NCI-H1105 (cell line): ENCODE results near the gene IGFN1.
"Not testable (repeated sequence)": the region's sequence is repeated elsewhere in the genome, so short reads cannot be mapped to it uniquely, and the experiment has no call there.

Source experiments
- DNase-seq: peaks from one replicate; lab custom pipeline; 2025; lab: John Stamatoyannopoulos, UW

The IGFN1 gene

DNA sequence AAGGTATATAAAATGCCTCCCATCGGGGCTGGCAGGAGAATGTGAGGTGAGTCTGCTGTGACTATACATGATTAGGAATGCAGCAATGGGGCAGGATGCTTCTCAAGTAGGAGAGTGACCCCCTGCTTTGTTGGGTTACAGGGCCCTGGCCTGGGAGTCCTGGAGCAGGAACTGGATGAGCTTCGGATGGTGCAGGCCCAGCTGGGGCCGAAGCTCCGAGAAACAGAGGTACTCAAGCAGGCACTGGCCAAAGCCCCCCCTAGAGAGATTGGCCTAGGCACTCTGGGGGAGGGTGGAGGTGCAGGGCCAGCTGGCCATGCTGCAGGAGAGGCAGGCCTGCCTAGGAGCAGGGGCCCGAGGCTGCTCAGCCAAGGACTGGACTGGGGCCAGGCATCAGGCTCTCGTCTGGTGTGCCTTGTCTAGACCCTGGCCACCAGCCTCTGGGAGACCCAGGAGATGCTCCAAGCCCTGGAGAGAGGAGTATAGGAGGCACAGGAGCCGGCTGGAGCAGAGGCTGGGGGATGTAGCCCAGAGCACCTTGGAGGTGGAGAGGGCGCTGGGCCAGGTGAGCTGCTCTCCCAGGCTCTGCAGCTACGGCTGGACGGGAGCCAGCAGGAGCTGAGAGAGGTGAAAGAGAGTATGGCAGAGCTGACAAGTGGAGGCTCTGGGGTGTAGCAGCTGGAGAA lies 59.8 kb downstream of the IGFN1 start:
- DNase-seq, result peak; percentile 84

DNA sequence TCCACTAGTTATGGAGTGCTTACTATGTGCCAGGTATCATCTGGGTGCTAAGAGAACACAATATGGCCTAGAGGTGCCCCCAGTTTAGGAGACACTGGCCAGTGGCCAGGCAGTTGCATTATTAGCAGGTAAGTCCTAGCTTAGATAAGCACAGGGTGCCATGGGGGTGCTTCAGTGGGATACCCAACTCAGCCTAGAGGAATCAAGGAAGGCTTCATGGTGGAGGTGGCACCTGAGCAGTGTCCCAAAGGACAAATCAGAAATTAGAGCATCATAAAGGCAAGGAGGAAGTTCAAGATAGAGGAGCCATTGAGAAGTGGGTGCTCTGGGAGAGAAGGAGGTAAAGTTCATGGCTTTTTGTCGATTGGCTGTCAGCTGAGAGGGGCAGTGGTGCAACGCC lies 60.8 kb downstream of the IGFN1 start:
- DNase-seq, result no peak

DNA sequence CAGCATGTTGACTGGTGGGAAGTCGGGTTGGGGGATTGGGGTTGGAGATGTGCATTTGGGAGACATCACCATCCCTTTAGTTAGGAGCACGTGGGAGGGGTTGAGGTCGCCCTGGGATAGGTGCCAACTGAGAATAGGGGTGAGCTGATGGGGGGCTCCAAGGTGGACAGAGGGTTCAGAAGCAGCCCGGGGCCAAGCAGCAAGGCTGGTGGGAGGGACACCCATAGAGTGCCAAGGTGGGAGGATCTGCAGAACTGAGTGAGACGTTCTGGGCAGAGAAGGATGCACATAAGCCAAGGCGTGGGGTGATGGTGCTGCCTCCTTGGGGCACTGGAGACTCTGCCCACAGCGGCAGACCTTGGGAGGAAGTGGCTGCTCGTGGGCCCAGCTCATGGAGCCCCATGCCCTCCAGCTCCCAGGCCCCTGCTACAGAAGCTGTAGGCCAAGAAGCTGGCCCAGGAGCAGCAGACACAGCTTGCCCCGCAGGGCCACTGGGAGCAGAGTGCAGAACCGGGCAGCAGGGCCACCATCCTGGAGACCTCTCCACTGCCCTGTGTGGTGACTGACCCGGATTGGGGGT lies 61.3 kb downstream of the IGFN1 start:
- DNase-seq, result no peak

DNA sequence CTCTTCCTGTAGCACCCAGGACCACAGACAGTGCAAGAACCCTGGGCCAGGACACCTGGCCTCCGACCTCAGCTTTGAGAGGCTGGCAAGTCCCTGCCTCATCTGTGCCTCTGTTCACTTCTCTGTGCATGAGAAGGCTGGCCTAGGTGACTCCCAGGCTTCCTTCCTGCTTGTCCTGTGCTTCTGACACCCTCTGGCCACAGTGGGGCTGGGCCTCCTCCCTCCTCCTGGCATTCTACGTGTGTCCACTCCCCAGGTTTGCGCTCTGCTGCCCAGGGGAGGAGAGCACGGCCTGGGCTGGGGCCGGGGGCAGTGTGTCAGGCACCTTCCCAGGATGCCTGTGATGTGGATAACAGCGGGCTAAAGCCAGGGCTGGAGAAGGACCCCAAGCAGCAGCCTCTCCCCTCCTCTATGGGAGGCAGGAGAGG lies 62.3 kb downstream of the IGFN1 start:
- DNase-seq, result no peak

DNA sequence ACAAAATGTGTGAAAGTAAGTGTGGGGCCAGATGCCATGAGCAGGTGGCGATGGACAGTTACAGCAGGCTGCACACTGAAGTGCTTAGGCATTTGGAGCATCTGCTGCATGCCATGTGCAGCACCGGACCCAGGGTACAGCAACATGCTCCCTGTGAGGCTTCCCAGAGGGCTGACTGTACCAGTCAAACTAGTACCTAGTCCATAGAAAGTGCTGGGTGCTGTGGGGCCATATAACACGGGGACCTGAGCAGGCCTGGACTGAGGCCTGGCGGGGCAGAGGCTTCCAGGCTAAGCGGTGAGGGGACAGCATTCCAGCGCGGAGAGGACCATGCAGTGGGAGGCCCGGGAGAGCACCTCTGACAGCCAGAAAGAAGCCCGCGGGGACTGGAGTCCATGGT lies 62.8 kb downstream of the IGFN1 start:
- DNase-seq, result no peak

DNA sequence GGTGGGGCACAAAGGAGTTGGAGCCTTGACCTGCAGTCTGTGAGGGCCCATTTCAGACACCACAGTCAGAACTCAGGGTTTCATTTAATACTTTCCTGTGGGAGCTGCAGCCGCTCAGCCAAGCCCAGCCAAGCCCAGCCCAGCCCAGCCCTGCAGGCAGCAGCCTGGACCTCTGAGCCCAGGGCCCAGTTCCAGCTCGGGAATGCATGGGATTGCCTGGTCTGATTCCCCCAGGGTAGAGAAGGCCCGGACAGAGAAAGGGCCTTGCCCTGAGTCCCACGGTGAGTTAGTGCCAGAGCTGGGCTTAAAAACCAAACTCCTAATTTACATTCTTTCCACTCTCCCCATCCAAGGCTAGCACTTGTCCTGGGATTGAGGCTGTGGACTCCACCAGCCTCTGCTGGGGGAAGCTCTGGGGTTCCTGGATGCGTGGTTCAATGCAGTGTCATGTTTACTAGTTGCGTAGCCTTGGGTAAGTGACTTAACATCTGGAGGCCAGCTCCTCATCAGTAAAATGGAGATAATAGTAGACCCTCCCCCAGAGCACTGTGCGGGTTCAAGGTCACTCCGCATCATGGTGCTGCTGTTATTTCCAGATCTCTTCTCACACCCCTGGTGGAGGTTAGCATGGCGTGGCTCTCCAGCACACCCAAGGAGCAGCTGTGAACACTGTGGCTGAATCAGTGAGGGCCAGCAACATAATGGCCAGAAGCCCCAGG lies 63.4 kb downstream of the IGFN1 start:
- no peak for DNase-seq

DNA sequence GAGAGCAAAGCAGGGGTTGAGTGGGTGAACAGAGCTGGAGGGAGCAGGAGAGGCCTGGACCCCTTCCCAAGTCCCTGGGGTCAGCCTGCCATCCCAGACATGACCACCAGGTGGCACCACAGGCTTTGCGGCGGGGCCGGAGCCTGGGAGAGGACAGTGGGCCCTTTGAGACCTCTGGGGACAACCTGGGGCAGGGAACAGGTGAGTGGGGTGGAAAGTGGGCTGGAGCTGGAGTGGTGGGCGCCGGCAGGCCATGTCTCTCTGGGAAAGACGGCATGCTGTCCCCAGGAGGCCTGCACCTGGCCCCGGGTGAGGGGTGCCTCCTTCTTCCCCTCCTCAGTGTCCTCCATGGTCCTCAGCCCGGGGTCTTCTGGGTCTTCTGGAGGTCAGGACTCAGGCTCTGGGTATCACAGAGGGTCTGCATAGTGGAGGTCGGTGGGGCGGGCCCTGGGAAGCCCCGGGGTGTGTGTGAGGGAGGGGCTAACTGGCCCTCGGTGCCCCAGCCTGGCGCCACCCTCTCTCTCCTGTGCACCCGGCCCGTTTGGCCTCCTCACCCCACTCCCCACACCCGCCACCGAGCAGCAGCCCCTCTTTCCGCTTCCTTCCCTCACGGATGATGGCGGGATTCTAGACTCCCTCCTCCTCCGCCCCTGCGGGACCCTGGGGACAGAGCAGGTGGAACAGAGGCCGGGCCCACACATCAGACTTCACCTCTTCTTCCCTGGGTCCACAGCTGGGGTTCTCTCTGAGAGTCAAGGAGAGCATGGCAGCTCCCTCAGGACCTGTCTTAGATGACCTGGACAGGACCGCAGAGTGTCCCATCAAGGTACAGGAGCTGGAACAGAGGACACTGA lies 64.2 kb downstream of the IGFN1 start:
- DNase-seq, result peak; percentile 21

DNA sequence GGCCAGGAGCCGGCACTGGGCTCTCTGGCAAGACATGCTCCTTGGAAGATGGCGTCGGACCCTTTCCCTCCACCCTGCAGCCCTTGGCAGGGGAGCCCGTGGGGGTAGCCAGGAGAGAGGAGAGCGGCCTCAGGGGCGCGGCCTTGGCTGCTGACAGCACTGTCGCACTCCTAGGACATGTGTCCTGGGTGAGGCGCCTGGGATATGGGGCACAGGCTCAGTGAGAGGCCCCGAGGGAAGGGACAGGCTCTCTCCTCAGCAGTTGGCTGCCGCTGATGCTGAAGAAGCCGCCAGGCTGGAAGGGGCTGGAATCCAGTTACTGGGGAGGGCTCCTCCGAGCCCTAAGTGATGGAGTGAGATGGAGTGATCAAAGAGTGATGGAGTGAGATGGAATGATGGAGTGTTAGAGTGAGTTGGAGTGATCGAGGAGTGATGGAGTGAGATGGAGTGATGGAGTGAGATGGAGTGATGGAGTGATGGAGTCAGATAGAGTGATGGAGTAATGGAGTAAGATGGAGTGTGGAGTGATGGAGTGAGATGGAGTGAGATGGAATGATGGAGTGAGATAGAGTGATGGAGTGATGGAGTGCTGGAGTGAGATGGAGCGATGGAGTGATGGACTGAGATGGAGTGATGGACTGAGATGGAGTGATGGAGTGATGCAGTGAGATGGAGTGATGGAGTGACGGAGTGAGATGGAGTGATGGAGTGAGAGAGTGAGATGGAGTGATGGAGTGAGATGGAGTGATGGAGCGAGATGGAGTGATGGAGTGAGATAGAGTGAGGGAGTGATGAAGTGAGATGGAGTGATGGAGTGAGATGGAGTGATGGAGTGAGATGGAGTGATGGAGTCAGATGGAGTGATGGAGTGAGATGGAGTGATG lies 65.1 kb downstream of the IGFN1 start:
- DNase-seq, result no peak

DNA sequence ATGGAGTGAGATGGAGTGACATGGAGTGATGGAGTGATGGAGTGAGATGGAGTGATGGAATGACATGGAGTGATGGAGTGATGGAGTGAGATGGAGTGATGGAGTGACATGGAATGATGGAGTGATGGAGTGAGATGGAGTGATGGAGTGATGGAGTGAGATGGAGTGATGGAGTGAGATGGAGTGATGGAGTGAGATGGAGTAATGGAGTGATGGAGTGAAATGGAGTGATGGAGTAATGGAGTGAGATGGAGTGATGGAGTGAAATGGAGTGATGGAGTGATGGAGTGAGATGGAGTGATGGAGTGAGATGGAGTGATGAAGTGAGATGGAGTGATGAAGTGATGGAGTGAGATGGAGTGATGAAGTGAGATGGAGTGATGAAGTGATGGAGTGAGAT lies 67.5 kb downstream of the IGFN1 start:
- DNase-seq, result not testable (repeated sequence)

DNA sequence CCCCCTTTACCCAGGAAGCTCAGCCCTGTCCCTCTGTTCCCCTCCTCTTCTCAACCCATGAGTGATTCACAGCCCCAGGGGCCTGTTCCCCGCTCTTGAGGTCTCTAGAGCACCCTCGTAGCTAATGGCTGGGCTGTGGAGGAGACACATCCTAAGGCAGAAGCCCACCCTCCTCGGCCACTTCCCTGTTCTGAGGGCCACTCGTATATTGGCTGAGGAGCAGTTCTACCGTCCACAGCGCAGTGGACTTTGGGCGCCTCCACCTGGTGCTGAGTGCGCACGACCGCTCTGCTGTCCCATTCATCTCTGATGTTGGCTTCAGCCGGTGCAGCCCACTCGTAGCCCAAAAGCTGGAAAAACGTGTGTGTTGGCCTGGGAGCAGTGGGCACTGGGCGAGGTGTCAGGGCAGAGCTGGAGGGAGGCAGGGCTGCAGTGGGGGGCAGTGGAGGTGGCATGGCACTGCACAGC lies 68.2 kb downstream of the IGFN1 start:
- no peak for DNase-seq

DNA sequence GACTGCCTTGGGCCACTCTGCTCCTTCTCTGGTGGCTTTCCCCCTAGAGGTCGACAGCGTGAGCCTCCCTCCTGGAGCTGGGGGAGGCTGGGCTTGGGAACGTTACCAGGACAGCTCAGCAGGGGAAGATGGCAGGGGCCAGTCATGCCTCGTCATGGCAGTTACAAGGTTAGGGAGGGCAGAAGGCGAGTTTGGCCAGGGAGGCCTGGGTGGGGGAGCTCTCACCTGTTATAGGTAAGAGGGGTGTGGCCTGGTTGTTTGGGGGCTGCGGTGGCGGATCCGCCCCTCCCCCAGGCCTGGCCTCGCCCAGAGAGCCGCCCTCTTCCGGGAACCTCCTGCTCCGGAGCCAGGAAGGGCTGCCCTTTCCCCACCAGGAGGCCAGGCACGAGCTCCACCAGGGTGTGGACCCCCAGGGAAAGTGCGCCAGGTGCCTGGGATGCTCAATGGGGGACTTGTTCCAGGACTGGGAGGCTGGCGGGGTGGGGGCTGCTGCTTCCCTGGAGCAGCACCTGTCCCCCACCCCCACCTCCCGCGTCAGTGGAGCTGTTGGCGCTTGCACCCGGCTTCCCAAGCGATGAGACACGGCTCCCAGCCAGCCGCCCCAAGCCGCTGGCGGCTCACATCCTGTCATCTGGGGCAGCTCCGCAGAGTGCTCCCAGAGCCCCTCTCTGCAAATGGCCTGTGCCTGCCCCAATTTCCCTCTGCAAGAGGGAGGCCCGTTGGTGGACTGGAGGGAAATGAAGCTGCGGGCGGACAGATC lies 69.0 kb downstream of the IGFN1 start:
- DNase-seq, result peak; percentile 54

DNA sequence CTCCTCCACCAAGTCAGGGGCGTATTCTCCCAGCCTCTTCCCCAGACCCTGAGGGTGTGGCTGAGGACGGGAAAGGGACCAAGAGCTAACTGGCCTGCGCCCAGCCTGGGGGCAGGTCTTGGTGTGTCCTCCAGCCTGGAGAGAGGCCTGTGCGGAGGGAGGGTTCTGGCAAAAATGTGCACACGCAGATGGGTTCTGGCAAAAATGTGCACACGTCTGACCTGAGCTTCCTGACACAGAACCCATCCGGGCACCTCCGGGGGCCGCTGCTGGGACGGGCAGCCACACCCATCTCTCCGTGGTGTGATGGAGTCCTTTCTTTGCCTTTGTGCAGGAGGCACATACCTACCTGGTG lies 69.6 kb downstream of the IGFN1 start:
- no peak for DNase-seq

DNA sequence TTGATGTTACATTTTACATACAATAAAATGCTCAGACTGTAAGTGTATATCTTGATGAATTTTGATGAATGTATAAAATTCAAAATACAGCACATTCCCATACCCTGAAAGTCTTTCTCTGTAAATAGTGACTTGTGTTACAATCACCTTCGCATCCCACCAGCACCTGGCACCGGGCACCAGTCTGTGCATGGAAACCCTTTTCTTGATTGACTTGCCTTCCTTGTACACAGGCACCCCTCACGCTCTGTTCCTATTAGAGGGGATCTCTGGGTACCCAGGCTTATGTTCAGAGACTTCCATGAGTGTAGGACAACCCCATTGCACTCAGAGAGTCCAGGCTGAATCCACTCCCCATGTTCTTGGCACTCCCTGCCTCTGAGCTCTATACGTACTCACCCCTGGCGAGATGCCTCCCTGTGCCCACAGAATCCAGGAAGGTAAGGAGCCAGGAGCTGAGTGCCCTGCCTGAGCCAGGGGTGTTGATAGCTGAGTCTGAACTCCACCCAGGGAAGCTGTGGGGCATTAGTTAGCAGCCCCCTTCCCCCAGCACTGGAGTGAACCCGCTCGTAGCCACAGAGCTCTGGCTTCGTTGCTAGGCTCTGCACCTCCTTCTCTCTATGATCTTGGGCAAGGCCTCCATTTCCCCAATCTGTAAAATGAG lies 70.2 kb downstream of the IGFN1 start:
- DNase-seq, result no peak

DNA sequence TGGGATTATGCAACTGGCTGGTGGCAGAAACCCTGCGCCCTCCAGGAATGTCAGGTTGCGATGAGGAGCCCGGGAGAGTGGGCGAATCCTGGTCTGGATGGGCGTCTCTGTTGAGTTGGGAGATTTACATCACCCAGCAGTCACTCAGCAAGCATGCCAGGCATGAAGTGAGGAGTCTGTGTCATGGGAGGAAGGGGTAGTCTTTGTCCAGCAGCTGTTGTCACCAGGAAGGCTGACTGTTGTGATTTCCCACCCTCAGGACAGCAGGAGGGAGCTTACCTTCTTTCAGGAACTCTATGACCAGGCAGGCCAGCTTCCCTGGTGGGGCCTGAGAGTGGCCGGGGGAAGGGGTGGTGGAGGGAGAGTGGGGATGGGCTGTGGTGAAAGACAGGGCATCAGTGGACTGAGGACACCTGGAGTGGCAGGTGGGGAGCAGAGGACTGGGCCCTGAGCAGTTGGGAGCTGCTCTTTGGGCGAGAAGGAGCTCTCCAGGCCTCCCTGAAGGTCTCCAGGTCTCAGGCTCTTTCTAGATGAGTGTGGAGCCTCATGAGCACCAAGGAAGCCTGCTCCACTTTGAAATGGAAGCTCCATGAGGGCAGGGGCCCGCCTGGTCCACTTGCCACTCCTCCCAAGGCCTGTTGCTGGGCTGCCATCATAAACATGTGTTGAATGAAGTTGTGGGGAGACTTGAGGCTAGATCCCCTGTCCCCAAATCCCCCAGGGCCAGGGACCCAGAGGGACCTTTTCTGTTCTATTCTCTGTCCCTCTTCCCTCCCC lies 71.3 kb downstream of the IGFN1 start:
- no peak for DNase-seq

DNA sequence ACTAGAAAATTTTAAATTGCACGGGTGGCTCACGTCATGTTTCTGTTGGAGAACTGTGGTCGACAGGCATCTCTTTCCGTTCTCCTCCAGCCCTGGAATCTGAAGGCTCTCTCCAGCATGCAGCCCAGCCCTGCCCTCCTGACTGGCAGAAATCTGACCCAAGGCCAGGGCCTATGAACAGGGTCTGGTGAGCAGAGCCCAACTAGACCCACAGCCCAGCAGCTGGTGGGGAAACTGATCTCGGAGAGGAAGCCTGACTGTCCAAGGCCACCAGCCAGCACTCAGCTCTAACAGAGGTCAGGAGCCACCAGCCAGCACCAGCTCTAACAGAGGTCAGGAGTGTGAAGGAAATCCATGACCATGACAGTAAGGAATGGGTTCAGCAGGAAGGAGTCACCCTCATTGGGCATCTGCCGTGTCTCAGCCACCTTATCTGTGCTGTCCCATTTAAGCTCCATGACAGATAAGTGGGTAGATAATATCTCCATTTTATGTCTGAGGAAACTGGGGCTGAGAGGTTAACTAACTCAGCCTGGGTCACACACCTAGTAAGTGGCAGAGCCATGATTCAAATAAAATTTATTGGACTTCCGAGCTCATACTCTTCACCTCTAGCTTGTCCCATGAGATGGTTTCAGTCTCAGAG lies 72.5 kb downstream of the IGFN1 start:
- DNase-seq, result no peak

DNA sequence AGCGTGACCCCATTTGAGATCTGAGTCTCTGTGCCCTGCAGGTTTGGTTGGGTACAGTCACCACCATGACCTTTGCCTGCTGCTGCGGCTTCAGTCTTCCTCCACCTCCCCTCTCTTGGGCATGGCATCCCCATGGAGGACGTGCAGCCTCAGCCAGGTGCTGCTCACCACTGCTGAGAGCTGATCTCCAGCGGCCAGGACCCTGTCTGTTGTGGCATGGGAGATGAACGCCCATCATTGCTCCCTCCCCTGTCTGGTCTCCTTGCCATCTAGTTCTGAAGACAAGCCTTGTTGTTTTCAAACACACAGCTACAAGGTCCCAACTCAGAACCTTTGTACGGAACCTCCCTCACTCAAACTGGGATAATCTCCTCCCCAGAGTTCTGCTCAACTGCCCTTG lies 73.4 kb downstream of the IGFN1 start:
- DNase-seq, result no peak

DNA sequence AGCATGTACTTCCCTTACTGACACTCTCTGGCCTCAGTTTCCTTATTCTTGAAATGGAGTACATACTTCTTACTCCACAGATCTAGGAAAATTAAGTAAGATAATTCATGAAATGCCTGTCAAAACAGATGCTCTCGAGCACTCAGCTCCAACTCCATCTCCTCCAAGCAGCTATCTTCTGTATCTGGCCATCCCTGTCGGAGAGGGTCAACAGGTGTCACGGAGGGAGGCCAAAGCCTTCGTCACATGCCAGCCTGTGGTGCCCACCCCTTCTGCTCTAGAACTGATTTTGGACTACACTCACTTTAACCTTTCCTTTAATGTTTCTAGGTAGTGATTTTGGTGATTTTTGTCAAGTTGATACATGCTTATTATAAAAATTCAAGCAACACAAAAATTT lies 73.9 kb downstream of the IGFN1 start:
- DNase-seq, result no peak

DNA sequence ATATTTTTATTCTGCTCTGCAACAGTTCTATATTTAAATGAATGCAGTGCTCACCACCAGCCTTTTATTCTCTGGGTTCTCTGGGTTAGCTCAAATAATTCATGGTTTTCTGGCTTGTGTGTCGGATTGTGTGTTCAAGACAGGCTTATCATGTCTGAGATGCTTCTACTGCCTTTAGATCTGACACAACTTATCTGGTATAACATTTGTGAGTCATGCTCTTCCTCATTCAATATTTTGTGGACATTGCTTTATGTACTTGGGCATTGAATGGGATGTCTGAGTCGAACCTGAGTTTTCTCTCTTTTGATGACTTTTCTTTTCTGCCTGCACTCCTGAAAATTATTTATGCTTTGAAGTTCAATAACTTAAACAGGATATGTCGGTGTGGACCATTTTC lies 75.1 kb downstream of the IGFN1 start:
- no peak for DNase-seq

DNA sequence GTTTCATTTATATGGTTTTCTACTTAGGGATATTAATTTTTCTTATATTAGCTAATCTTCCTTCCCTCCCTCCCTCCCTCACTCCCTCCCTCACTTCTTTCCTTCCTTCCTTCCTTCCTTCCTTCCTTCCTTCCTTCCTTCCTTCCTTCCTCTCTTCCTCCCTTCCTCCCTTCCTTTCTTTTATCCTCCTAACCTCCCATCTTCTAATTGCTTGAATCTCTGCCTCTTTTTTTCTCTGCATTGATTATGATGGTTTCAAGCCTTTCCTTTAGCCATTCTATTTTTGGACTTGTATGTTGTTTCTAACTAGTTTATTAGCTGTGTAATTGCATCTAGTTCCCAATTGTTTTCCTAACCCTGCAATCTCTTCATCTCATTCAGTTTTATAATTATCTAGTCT lies 75.7 kb downstream of the IGFN1 start:
- no peak for DNase-seq
